Activated B cell treated with CpG ODN at 0.5 μM for 24 hours (primary cell): Measurements from ENCODE around the gene TOPORS. TPM values are rescaled to one million over a fixed set of nuclear protein-coding genes. Genes with fewer than 3 reads are reported as not detected.

Source experiments
- ATAC-seq: fragments of 200-7000 bp; cut with Tn5 transposase; one replicate; pipeline ENCODE4 v1.10.0; 2021; ENCODE audit warnings: low read depth, mild to moderate bottlenecking, moderate library complexity
- CTCF ChIA-PET: fragments of 350-600 bp; sonication (Branson Sonifier 250); formaldehyde crosslinking; loops from one replicate; lab custom pipeline; 2021; ENCODE audit warnings: antibody characterized with exemption; lab: Charles Lee
- POLR2A ChIA-PET: fragments of 350-600 bp; sonication (Branson Sonifier 250); formaldehyde crosslinking; loops from one replicate; lab custom pipeline; 2021; ENCODE audit warnings: antibody characterized with exemption; lab: Charles Lee
- DNase-seq: peaks from one replicate; pipeline ENCODE4 v3.0.0; 2022
- H3K27ac Mint-ChIP-seq: one replicate; pipeline ENCODE4 v1.8.0; 2020; ENCODE audit warnings: mixed read lengths
- H3K27me3 Mint-ChIP-seq: one replicate; pipeline ENCODE4 v1.8.0; 2021; ENCODE audit warnings: mixed read lengths
- H3K36me3 Mint-ChIP-seq: one replicate; pipeline ENCODE4 v1.8.0; 2021; ENCODE audit warnings: low read depth, mixed read lengths
- H3K4me1 Mint-ChIP-seq: one replicate; pipeline ENCODE4 v1.8.0; 2021; ENCODE audit warnings: mixed read lengths
- H3K4me3 Mint-ChIP-seq: one replicate; pipeline ENCODE4 v1.8.0; 2020; ENCODE audit warnings: mild to moderate bottlenecking, mixed read lengths
- H3K9me3 Mint-ChIP-seq: one replicate; pipeline ENCODE4 v1.8.0; 2020; ENCODE audit warnings: mixed read lengths
- intact Hi-C: fragments of 100-400 bp; cut with micrococcal nuclease; formaldehyde crosslinking; loops from one replicate; pipeline ENCODE4 v1.15.1; 2024
- total RNA-seq: library from RNA; stranded (reverse); gene quantifications from 2 replicates; pipeline ENCODE4 v1.2.3, GENCODE V29; 2022
- TF ChIP-seq, protein P1 (sequence below): fragments of 200-600 bp; IDR thresholded peaks from one replicate; pipeline ENCODE4 v1.8.0; 2022; ENCODE audit warnings: antibody characterized with exemption, mild to moderate bottlenecking

TOPORS gene
- total RNA-seq, 1 donor from 2014 or later, result 15.6 TPM

DNA sequence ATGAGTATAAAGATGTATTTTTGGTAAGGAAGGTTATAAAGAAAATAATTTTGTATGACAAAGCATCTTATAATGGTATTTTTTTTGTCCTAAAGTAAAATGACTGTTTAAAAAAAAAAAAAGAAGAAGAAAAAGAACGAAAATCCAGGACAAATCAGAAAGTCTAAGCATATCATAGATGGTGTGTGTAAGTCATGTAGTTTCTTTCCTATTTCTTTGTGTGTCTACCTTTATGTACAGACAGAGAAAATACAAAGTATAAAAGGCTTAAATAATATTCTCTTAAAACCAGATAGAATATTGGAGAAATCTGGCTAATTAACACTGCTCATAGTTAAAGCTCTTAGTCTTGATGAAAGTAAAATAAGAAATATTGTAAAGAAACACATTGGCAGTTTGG, 34.1 kb downstream of the TOPORS start:
- H3K36me3 Mint-ChIP-seq, result peaks cover 60% of the 10 kb centered on the region
- POLR2A ChIA-PET, result no interaction called here
- intact Hi-C loops, result no loop called here

DNA sequence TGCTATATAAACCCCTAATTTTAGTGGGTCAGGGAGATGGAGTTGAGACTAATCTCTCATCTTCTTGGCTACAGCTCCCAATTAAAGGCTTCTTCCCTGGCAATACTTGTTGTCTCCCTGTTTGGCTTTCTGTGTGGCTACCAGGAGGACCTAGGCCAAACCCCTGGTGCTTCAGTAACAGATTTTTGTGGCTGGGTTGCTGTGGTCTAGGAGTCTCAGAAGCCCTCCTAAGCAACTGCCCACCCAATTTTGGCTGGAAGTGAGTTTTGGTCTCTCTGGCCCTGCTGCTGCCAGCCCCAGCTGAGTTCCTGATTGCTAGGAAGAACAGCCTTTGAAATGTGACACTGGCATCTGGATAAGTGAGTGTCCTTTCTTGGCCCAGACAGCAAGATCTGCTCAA, 36.1 kb downstream of the TOPORS start:
- POLR2A ChIA-PET, result no interaction called here
- DNase-seq (no peak), ATAC-seq (no peak)
- Mint-ChIP-seq H3K27ac (no peak overlapping the region), H3K4me3 (no peak overlapping the region), H3K27me3 (no peaks in the 10 kb centered on the region), H3K36me3 (peaks cover 48% of the 10 kb centered on the region), H3K4me1 (peaks cover 23% of the 10 kb centered on the region), H3K9me3 (no peaks in the 10 kb centered on the region)
- intact Hi-C loops, result no loop called here
- TF ChIP-seq, protein P1, sequence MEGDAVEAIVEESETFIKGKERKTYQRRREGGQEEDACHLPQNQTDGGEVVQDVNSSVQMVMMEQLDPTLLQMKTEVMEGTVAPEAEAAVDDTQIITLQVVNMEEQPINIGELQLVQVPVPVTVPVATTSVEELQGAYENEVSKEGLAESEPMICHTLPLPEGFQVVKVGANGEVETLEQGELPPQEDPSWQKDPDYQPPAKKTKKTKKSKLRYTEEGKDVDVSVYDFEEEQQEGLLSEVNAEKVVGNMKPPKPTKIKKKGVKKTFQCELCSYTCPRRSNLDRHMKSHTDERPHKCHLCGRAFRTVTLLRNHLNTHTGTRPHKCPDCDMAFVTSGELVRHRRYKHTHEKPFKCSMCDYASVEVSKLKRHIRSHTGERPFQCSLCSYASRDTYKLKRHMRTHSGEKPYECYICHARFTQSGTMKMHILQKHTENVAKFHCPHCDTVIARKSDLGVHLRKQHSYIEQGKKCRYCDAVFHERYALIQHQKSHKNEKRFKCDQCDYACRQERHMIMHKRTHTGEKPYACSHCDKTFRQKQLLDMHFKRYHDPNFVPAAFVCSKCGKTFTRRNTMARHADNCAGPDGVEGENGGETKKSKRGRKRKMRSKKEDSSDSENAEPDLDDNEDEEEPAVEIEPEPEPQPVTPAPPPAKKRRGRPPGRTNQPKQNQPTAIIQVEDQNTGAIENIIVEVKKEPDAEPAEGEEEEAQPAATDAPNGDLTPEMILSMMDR, result no peak
- CTCF ChIA-PET, result no interaction called here

More for the DNA sequence above, 34.1 kb downstream of the TOPORS start:
- Mint-ChIP-seq H3K27me3 (no peaks in the 10 kb centered on the region), H3K27ac (no peak overlapping the region), H3K4me3 (no peak overlapping the region), H3K4me1 (peaks cover 23% of the 10 kb centered on the region), H3K9me3 (peaks cover 2% of the 10 kb centered on the region)
- CTCF ChIA-PET, result no interaction called here
- TF ChIP-seq, protein P1, result no peak
- DNase-seq, result no peak
- ATAC-seq, result no peak

DNA sequence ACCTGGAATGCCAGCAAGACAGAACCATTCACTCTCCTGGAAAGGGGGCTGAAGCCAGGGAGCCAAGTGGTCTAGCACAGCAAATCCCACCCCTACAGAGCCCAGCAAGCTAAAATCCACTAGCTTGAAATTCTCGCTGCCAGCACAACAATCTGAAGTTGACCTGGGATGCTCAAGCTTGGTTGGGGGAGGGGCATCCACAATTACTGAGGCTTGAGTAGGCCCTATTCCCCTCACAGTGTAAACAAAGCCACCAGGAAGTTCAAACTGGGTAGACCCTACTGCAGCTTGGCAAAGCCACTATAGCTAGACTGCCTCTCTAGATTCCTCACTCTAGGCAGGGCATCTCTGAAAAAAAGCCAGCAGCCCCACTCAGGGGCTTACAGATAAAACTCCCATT, 43.7 kb downstream of the TOPORS start:
- no peak overlapping the region for H3K27ac Mint-ChIP-seq
- H3K9me3 Mint-ChIP-seq, result no peaks in the 10 kb centered on the region
- ATAC-seq, result no peak
- peaks cover 3% of the 10 kb centered on the region for H3K36me3 Mint-ChIP-seq
- no peaks in the 10 kb centered on the region for H3K27me3 Mint-ChIP-seq
- POLR2A ChIA-PET, result no interaction called here
- peaks cover 33% of the 10 kb centered on the region for H3K4me1 Mint-ChIP-seq
- TF ChIP-seq, protein P1, result no peak
- no peak overlapping the region for H3K4me3 Mint-ChIP-seq
- no peak for DNase-seq
- CTCF ChIA-PET, result no interaction called here
- intact Hi-C loops, result no loop called here

DNA sequence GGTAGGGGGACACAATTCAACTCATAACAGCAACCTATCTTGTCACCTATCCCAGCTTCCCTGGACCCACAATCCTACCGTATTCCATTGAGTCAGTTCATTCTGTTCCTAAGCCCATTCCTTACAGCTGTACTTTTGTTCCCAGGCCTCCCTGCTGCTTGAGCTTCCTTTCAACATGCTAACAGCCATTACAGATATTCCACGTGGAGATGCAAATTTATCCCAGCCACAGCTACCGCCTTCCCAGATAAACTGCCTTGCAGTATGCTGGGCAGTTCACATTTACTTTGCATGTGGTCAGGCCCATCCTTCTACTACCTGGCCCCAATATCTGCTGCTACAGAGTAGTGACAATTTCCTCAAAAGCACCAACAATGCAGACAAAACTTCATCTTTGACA, 49.4 kb downstream of the TOPORS start:
- ChIA-PET CTCF (no interaction called here), POLR2A (no interaction called here)
- intact Hi-C loops, result no loop called here
- Mint-ChIP-seq H3K4me3 (no peak overlapping the region), H3K27me3 (no peaks in the 10 kb centered on the region), H3K4me1 (no peaks in the 10 kb centered on the region), H3K36me3 (peaks cover 35% of the 10 kb centered on the region), H3K27ac (no peak overlapping the region), H3K9me3 (no peaks in the 10 kb centered on the region)
- ATAC-seq (no peak), DNase-seq (no peak)
- TF ChIP-seq, protein P1, result no peak

DNA sequence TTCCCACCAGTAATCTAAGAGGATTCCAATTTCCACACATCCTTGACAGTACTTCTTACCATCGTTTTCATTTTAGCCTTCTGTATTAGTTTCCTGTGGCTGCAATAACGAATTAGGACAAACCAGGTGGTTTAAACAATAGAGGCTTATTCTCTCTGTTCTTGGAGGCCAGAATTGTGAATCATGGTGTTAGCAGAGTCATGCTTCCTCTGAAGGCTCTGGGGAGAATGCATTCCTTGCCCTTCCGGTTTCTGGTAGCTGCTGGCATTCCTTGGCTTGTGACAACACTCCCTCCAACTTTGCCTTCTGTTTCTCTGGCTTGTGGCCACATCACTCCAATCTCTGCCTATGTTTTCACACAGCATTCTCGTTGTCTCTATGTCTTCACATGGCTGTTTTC, 49.9 kb downstream of the TOPORS start:
- Mint-ChIP-seq H3K36me3 (peaks cover 39% of the 10 kb centered on the region), H3K4me3 (no peak overlapping the region), H3K9me3 (no peaks in the 10 kb centered on the region), H3K27ac (no peak overlapping the region), H3K27me3 (no peaks in the 10 kb centered on the region), H3K4me1 (no peaks in the 10 kb centered on the region)
- CTCF ChIA-PET, result no interaction called here
- TF ChIP-seq, protein P1, result no peak
- intact Hi-C loops, result no loop called here
- POLR2A ChIA-PET, result no interaction called here
- no peak for ATAC-seq
- no peak for DNase-seq
